HepG2 (cell line): ENCODE measurements around the gene TFEB. TPM values are rescaled to one million over a fixed set of nuclear protein-coding genes. Genes with fewer than 3 reads are reported as not detected.
A peak's percentile ranks its signal among the peaks of the same experiment; 100 is the strongest.

ENCODE experiments used
- ARNT ChIP-seq: fragments of 450-650 bp; IDR thresholded peaks from 2 replicates; pipeline ENCODE4 v1.6.1; 2017
- GTF2F1 ChIP-seq: fragments of 150-350 bp; IDR thresholded peaks from 2 replicates; pipeline ENCODE4 v1.6.1; 2014; ENCODE audit warnings: low read length
- HCFC1 ChIP-seq: fragments of 150-350 bp; IDR thresholded peaks from 2 replicates; pipeline ENCODE4 v1.6.1; 2014; ENCODE audit warnings: low read depth, low read length
- KDM3A ChIP-seq: IDR thresholded peaks from 2 replicates; pipeline ENCODE4 v1.6.1; 2018; ENCODE audit warnings: low read depth, missing compliant biosample characterization
- KLF12 ChIP-seq: sonication (generic); formaldehyde crosslinking; IDR thresholded peaks from 2 replicates; pipeline ENCODE4 v1.4.0; 2020; ENCODE audit warnings: missing genetic modification reagents, borderline replicate concordance
- MEIS2 ChIP-seq: sonication (generic); formaldehyde crosslinking; IDR thresholded peaks from 2 replicates; pipeline ENCODE4 v1.9.0; 2021; ENCODE audit warnings: mild to moderate bottlenecking, missing genetic modification reagents
- REL ChIP-seq: sonication (generic); formaldehyde crosslinking; conservative IDR thresholded peaks from 2 replicates; pipeline ENCODE4 v1.8.0; 2022; ENCODE audit warnings: mild to moderate bottlenecking, missing genetic modification reagents, moderate library complexity
- RXRB ChIP-seq: IDR thresholded peaks from 2 replicates; pipeline ENCODE4 v1.6.1; 2016; ENCODE audit warnings: borderline replicate concordance, missing genetic modification reagents, missing compliant biosample characterization
- SOX6 ChIP-seq, 2 experiments: fragments of 450-650 bp in 1 of 2; sonication (generic) in 1 of 2; formaldehyde crosslinking in 1 of 2; IDR thresholded peaks; 2 replicates each; pipeline versions ENCODE4 v1.4.0 to v1.6.1; 2017 to 2020; ENCODE audit warnings: antibody characterized with exemption in 1 of 2, mild to moderate bottlenecking in 1 of 2, missing genetic modification reagents in 1 of 2
- XBP1 ChIP-seq: sonication (generic); formaldehyde crosslinking; IDR thresholded peaks from 2 replicates; pipeline ENCODE4 v1.5.0; 2020; ENCODE audit warnings: missing genetic modification reagents
- ZBTB38 ChIP-seq: sonication (generic); formaldehyde crosslinking; IDR thresholded peaks from 2 replicates; pipeline ENCODE4 v1.5.1; 2020; ENCODE audit warnings: mild to moderate bottlenecking, missing genetic modification reagents
- ZBTB7B ChIP-seq: sonication (generic); formaldehyde crosslinking; IDR thresholded peaks from 2 replicates; pipeline ENCODE4 v1.4.0; 2020; ENCODE audit warnings: missing genetic modification reagents
- ZEB1 ChIP-seq: IDR thresholded peaks from 2 replicates; pipeline ENCODE4 v1.6.1; 2012; ENCODE audit warnings: mild to moderate bottlenecking, low read depth, inconsistent platforms; ENCODE audit not compliant: insufficient replicate concordance
- ZNF383 ChIP-seq: sonication (generic); formaldehyde crosslinking; IDR thresholded peaks from 2 replicates; pipeline ENCODE4 v1.4.0; 2020; ENCODE audit warnings: missing genetic modification reagents, mild to moderate bottlenecking, borderline replicate concordance
- ZNF564 ChIP-seq: sonication (generic); formaldehyde crosslinking; IDR thresholded peaks from 2 replicates; pipeline ENCODE4 v1.8.1; 2023; ENCODE audit warnings: mild to moderate bottlenecking, missing genetic modification reagents
- ZNF572 ChIP-seq: sonication (generic); formaldehyde crosslinking; IDR thresholded peaks from 2 replicates; pipeline ENCODE4 v1.5.1; 2020; ENCODE audit warnings: mild to moderate bottlenecking, missing genetic modification reagents
- ZNF816 ChIP-seq: sonication (generic); formaldehyde crosslinking; IDR thresholded peaks from 2 replicates; pipeline ENCODE4 v1.8.0; 2022; ENCODE audit warnings: missing genetic modification reagents, mild to moderate bottlenecking, borderline replicate concordance
- polyA plus RNA-seq, 8 experiments: library from polyadenylated mRNA; depleted of rRNA in 3 of 8; stranded (reverse) in 7 of 8; unstranded in 1 of 8; fragments of >200 nt; fragmentation: Illumina TruSeq in 4 of 8; extraction: Trizol in 4 of 8; gene quantifications; 2 replicates each; pipeline versions ENCODE4 v1.2.1 to v1.2.3, GENCODE V29; 2011 to 2016; ENCODE audit warnings: low read depth in 4 of 8, missing spikeins in 1 of 8, mixed read lengths in 1 of 8; ENCODE audit not compliant: insufficient read depth in 1 of 8
- total RNA-seq, 5 experiments: library from RNA; depleted of rRNA; stranded (reverse); fragments of >200 nt; fragmentation: Illumina TruSeq; extraction: Trizol; gene quantifications; 2 replicates each; pipeline ENCODE4 v1.2.3, GENCODE V29; 2016; ENCODE audit warnings: low read depth in 1 of 5
- TF ChIP-seq, protein P1 (sequence below): sonication (generic); formaldehyde crosslinking; IDR thresholded peaks from 2 replicates; pipeline ENCODE4 v1.4.0; 2020; ENCODE audit warnings: missing genetic modification reagents, borderline replicate concordance
- TF ChIP-seq, protein P2 (sequence below): sonication (generic); formaldehyde crosslinking; conservative IDR thresholded peaks from 2 replicates; pipeline ENCODE4 v1.4.0; 2020; ENCODE audit warnings: missing genetic modification reagents
- TF ChIP-seq, protein P3 (sequence below): sonication (generic); formaldehyde crosslinking; conservative IDR thresholded peaks from 2 replicates; pipeline ENCODE4 v1.8.1; 2023; ENCODE audit warnings: missing genetic modification reagents
- TF ChIP-seq, protein P4 (sequence below): sonication (generic); formaldehyde crosslinking; IDR thresholded peaks from 2 replicates; pipeline ENCODE4 v1.4.0; 2020; ENCODE audit warnings: missing genetic modification reagents
- TF ChIP-seq, protein P5 (sequence below): sonication (generic); formaldehyde crosslinking; IDR thresholded peaks from 2 replicates; pipeline ENCODE4 v1.8.0; 2023; ENCODE audit warnings: mild to moderate bottlenecking, missing genetic modification reagents

Gene TFEB
- total and polyA plus RNA-seq, 2 of the 13 experiments (the other 11 are each of a cell fraction or from before 2014, with no cell fraction given) = 13.3 to 18.7 TPM

DNA sequence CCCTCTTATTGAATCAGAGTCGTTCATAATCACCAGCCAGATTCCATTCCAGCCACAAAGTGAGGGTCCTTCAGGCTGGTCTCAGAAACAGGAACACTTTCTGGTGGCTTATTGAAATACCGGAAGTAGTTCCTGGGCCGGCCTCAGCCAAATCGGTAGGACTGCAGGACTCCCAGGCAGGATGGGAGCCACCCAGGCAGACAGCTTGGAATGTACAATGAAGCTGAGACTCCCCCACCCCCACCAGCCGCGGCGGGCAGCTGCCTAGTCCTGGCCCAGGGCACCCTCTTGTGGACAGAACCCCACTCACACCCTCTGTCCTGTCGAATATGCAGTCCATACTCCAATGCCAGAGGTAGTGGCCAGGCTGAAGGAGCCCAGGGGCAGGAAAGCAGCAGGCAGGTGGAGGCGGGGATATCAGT, 53.3 kb downstream of the TFEB start (continued):
- TF ChIP-seq, protein P1, sequence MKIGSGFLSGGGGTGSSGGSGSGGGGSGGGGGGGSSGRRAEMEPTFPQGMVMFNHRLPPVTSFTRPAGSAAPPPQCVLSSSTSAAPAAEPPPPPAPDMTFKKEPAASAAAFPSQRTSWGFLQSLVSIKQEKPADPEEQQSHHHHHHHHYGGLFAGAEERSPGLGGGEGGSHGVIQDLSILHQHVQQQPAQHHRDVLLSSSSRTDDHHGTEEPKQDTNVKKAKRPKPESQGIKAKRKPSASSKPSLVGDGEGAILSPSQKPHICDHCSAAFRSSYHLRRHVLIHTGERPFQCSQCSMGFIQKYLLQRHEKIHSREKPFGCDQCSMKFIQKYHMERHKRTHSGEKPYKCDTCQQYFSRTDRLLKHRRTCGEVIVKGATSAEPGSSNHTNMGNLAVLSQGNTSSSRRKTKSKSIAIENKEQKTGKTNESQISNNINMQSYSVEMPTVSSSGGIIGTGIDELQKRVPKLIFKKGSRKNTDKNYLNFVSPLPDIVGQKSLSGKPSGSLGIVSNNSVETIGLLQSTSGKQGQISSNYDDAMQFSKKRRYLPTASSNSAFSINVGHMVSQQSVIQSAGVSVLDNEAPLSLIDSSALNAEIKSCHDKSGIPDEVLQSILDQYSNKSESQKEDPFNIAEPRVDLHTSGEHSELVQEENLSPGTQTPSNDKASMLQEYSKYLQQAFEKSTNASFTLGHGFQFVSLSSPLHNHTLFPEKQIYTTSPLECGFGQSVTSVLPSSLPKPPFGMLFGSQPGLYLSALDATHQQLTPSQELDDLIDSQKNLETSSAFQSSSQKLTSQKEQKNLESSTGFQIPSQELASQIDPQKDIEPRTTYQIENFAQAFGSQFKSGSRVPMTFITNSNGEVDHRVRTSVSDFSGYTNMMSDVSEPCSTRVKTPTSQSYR (CRISPR knock-in tag) = peak; percentile 97
- TF ChIP-seq, protein P2, sequence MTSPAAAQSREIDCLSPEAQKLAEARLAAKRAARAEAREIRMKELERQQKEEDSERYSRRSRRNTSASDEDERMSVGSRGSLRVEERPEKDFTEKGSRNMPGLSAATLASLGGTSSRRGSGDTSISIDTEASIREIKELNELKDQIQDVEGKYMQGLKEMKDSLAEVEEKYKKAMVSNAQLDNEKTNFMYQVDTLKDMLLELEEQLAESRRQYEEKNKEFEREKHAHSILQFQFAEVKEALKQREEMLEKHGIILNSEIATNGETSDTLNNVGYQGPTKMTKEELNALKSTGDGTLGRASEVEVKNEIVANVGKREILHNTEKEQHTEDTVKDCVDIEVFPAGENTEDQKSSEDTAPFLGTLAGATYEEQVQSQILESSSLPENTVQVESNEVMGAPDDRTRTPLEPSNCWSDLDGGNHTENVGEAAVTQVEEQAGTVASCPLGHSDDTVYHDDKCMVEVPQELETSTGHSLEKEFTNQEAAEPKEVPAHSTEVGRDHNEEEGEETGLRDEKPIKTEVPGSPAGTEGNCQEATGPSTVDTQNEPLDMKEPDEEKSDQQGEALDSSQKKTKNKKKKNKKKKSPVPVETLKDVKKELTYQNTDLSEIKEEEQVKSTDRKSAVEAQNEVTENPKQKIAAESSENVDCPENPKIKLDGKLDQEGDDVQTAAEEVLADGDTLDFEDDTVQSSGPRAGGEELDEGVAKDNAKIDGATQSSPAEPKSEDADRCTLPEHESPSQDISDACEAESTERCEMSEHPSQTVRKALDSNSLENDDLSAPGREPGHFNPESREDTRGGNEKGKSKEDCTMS (CRISPR knock-in tag) = no peak
- TF ChIP-seq SOX6 (IDR thresholded peaks at IDR 0.05) (no peak), SOX6 (CRISPR knock-in tag; IDR thresholded peaks at IDR 0.05) (peak; percentile 28; the same call in 1 of the 2 replicates), REL (CRISPR knock-in tag) (no peak), ZBTB7B (CRISPR knock-in tag) (no peak), ZBTB38 (CRISPR knock-in tag) (0 out of 2 replicates have a peak, but pooled peaks have one; percentile 47), HCFC1 (peak; percentile 35; the same call in 1 of the 2 replicates), ARNT (no peak), XBP1 (no peak), KLF12 (CRISPR knock-in tag) (no peak), RXRB (CRISPR knock-in tag) (no peak), MEIS2 (CRISPR knock-in tag) (no peak), ZEB1 (no peak), GTF2F1 (no peak), ZNF383 (CRISPR knock-in tag) (no peak), KDM3A (0 out of 2 replicates have a peak, but pooled peaks have one; percentile 54), ZNF572 (CRISPR knock-in tag) (no peak), ZNF564 (CRISPR knock-in tag) (no peak), ZNF816 (no peak)
- TF ChIP-seq, protein P3, sequence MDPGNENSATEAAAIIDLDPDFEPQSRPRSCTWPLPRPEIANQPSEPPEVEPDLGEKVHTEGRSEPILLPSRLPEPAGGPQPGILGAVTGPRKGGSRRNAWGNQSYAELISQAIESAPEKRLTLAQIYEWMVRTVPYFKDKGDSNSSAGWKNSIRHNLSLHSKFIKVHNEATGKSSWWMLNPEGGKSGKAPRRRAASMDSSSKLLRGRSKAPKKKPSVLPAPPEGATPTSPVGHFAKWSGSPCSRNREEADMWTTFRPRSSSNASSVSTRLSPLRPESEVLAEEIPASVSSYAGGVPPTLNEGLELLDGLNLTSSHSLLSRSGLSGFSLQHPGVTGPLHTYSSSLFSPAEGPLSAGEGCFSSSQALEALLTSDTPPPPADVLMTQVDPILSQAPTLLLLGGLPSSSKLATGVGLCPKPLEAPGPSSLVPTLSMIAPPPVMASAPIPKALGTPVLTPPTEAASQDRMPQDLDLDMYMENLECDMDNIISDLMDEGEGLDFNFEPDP (CRISPR knock-in tag) = no peak
- TF ChIP-seq, protein P4, sequence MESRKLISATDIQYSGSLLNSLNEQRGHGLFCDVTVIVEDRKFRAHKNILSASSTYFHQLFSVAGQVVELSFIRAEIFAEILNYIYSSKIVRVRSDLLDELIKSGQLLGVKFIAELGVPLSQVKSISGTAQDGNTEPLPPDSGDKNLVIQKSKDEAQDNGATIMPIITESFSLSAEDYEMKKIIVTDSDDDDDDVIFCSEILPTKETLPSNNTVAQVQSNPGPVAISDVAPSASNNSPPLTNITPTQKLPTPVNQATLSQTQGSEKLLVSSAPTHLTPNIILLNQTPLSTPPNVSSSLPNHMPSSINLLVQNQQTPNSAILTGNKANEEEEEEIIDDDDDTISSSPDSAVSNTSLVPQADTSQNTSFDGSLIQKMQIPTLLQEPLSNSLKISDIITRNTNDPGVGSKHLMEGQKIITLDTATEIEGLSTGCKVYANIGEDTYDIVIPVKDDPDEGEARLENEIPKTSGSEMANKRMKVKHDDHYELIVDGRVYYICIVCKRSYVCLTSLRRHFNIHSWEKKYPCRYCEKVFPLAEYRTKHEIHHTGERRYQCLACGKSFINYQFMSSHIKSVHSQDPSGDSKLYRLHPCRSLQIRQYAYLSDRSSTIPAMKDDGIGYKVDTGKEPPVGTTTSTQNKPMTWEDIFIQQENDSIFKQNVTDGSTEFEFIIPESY (CRISPR knock-in tag) = peak; percentile 51; the same call in 1 of the 2 replicates
- TF ChIP-seq, protein P5, sequence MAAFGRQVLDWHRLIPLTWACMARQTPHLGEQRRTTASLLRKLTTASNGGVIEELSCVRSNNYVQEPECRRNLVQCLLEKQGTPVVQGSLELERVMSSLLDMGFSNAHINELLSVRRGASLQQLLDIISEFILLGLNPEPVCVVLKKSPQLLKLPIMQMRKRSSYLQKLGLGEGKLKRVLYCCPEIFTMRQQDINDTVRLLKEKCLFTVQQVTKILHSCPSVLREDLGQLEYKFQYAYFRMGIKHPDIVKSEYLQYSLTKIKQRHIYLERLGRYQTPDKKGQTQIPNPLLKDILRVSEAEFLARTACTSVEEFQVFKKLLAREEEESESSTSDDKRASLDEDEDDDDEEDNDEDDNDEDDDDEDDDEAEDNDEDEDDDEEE = no peak
